AG09319 (cell line): ENCODE data around the gene OLFML2A.
"Not testable (repeated sequence)": the region's sequence is repeated elsewhere in the genome, so short reads cannot be mapped to it uniquely, and the experiment has no call there.

Experiments used
- DNase-seq: peaks from one replicate; pipeline ENCODE4 v3.0.0-alpha.2; 2010; ENCODE audit warnings: low read depth; ENCODE audit errors: extremely low read depth
- CTCF ChIP-seq: IDR thresholded peaks from 2 replicates; pipeline ENCODE4 v1.5.1; 2011; ENCODE audit warnings: low read depth, mild to moderate bottlenecking, inconsistent platforms, low read length, moderate library complexity

Gene OLFML2A

GRCh38 chr9:124776954-124777648 lies at the start of gene OLFML2A:
Gene OLFML2A, plus strand, starts transcription at chr9:124777133. Its CDS starts 138 bp downstream, at chr9:124777271.
- DNase-seq: no peak

GRCh38 chr9:124730772-124731171 lies 46.2 kb upstream of the OLFML2A start:
- no peak for DNase-seq
- no peak for TF ChIP-seq CTCF

More at GRCh38 chr9:124776954-124777648, at the start of gene OLFML2A:
- peak; percentile 2 for TF ChIP-seq CTCF

GRCh38 chr9:124733964-124734740 lies 42.8 kb upstream of the OLFML2A start:
- no peak for DNase-seq
- no peak for TF ChIP-seq CTCF

GRCh38 chr9:124734741-124735083 lies 42.2 kb upstream of the OLFML2A start:
- not testable (repeated sequence) for DNase-seq

GRCh38 chr9:124735121-124735520 lies 41.8 kb upstream of the OLFML2A start:
- TF ChIP-seq CTCF: no peak
- DNase-seq: no peak

- DNase-seq: not testable (repeated sequence)
Observed at GRCh38 chr9:124738075-124738474, 38.9 kb upstream of the OLFML2A start.

GRCh38 chr9:124739360-124739759 lies 37.6 kb upstream of the OLFML2A start:
- TF ChIP-seq CTCF: no peak
- no peak for DNase-seq

GRCh38 chr9:124741149-124741548 lies 35.8 kb upstream of the OLFML2A start:
- no peak for DNase-seq
- no peak for TF ChIP-seq CTCF
